ENCODE results near the gene SARDH.

Gene SARDH

DNA sequence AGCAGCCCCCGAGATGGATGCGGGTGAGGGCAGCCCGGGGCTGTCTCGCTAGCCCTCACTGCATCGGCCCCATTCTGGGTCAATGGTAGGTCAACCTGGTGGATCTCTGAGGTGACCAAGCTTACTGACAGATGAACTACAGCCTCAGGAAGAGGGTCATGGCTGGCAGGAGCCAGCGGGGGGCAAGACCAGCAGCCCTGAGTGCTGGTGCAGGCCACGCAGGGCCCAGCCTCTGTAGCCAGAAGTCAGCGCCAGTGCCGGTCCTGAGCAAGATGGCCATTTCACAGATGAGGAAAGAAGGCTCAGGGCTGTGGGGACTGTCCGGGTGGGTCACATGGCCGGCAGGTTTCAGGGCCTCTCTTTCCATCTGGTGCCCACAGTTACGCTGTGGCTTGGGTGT lies 107.0 kb downstream of the SARDH start:
- peaks cover 4% of the 10 kb centered on the region for H3K4me1 ChIP-seq (ENCODE audit: insufficient read depth, low read length)
- H3K27me3 ChIP-seq (ENCODE audit: insufficient read depth, low read length, poor library complexity): no peaks in the 10 kb centered on the region
- no peak for DNase-seq

DNA sequence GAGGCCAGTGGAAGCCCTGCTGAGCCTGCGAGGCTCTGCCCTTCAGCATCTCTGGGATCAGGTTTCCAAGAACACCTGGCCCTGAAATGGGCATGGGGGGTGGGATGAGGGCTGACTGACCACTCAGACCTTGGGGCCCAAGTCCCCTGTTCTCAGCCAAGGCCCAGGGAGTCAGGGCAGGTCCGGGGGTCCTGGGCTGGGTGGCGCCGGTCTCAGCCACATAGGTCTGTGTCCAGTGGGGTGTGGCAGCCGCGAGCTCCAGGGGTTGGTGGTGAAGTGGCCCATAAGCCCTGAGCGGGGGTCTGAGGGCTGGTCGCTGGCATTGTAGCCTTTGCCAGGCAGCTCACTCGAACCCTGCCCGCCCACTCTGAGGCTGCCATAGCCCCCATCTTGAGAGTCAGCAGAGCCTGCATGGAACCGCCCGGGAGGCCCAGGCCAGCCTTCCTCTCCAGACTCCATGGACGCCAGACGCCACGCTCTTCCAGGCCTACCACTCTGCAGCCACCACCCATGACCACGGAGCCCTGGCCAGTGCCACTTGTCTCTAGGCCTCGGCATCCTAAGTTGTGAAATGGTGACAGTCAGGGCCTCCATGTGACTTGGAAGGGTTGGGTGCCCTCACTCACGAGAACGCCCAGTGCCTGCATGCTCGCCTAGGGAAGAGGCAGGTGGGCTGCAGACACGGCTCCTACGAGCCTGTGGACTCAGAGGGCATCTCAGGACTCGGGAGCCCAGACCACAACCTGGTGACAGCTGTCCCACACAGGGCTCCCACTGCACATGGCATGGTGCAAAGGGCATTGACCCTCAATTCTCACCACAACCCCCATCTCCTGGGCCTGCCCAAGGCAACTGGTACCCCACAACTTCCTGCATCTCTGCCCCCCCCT lies 108.7 kb downstream of the SARDH start:
- Histone ChIP-seq H3K9me3 (ENCODE audit: insufficient read depth, low read length, severe bottlenecking) (peaks cover 3% of the 10 kb centered on the region), H3K27ac (ENCODE audit: low read length) (no peak overlapping the region), H4K20me1 (ENCODE audit: insufficient read depth, low read length) (no peaks in the 10 kb centered on the region; the same call in 1 of the 2 replicates), H3K27me3 (ENCODE audit: insufficient read depth, low read length, poor library complexity) (no peaks in the 10 kb centered on the region), H3K79me2 (ENCODE audit: insufficient read depth, low read length) (no peaks in the 10 kb centered on the region), H3K4me2 (ENCODE audit: insufficient read depth, low read length) (no peak overlapping the region), H3K9ac (ENCODE audit: low read depth, low read length) (no peak overlapping the region), H3K4me3 (ENCODE audit: low read depth in 1 of 2, low read length in 2 of 2) (no peak overlapping the region), H3K4me1 (ENCODE audit: insufficient read depth, low read length) (peaks cover 2% of the 10 kb centered on the region), H3K36me3 (ENCODE audit: insufficient read depth, low read length) (no peaks in the 10 kb centered on the region), H2AFZ (ENCODE audit: low read depth, low read length) (no peak overlapping the region)
- no peak for TF ChIP-seq EZH2 (IDR thresholded peaks at IDR 0.05; ENCODE audit: borderline replicate concordance, low read depth, low read length, severe bottlenecking)
- TF ChIP-seq, protein P1, sequence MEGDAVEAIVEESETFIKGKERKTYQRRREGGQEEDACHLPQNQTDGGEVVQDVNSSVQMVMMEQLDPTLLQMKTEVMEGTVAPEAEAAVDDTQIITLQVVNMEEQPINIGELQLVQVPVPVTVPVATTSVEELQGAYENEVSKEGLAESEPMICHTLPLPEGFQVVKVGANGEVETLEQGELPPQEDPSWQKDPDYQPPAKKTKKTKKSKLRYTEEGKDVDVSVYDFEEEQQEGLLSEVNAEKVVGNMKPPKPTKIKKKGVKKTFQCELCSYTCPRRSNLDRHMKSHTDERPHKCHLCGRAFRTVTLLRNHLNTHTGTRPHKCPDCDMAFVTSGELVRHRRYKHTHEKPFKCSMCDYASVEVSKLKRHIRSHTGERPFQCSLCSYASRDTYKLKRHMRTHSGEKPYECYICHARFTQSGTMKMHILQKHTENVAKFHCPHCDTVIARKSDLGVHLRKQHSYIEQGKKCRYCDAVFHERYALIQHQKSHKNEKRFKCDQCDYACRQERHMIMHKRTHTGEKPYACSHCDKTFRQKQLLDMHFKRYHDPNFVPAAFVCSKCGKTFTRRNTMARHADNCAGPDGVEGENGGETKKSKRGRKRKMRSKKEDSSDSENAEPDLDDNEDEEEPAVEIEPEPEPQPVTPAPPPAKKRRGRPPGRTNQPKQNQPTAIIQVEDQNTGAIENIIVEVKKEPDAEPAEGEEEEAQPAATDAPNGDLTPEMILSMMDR (IDR thresholded peaks at IDR 0.05; ENCODE audit: borderline replicate concordance, extremely low read depth, low read length, poor library complexity, severe bottlenecking): no peak
- DNase-seq (no peak), ATAC-seq (ENCODE audit: insufficient read depth, low read depth) (no peak)

More for the DNA sequence above, 107.0 kb downstream of the SARDH start:
- Histone ChIP-seq H3K4me3 (ENCODE audit: low read depth in 1 of 2, low read length in 2 of 2) (no peak overlapping the region), H3K4me2 (ENCODE audit: insufficient read depth, low read length) (no peak overlapping the region), H3K9ac (ENCODE audit: low read depth, low read length) (no peak overlapping the region), H3K27ac (ENCODE audit: low read length) (no peak overlapping the region), H4K20me1 (ENCODE audit: insufficient read depth, low read length) (no peaks in the 10 kb centered on the region; the same call in 1 of the 2 replicates), H3K79me2 (ENCODE audit: insufficient read depth, low read length) (no peaks in the 10 kb centered on the region), H3K9me3 (ENCODE audit: insufficient read depth, low read length, severe bottlenecking) (no peaks in the 10 kb centered on the region), H3K36me3 (ENCODE audit: insufficient read depth, low read length) (no peaks in the 10 kb centered on the region), H2AFZ (ENCODE audit: low read depth, low read length) (no peak overlapping the region)
- no peak for TF ChIP-seq EZH2 (IDR thresholded peaks at IDR 0.05; ENCODE audit: borderline replicate concordance, low read depth, low read length, severe bottlenecking)
- TF ChIP-seq, protein P1 (IDR thresholded peaks at IDR 0.05; ENCODE audit: borderline replicate concordance, extremely low read depth, low read length, poor library complexity, severe bottlenecking): no peak
- ATAC-seq (ENCODE audit: insufficient read depth, low read depth): no peak

DNA sequence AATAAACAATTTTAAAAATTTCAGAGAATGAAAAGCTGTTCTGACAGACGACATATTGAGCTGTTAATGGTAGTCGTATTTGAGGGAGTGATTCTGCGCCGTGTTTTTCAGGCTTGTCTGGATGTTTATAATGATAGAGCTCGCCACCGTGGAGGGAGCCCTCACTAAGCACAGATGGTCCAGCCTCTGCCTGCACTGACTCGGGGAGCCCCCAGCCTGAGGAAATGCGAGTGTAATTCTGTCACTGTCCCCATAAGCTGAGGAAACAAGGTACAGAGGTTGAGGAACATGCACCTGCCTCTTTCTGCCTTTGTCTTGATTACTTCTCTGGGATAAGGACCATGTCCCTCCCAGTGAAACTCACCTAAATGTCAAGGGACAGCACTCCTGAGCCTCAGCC lies 109.4 kb downstream of the SARDH start:
- Histone ChIP-seq H3K27ac (ENCODE audit: low read length) (no peak overlapping the region), H3K4me2 (ENCODE audit: insufficient read depth, low read length) (no peak overlapping the region), H3K27me3 (ENCODE audit: insufficient read depth, low read length, poor library complexity) (no peaks in the 10 kb centered on the region), H2AFZ (ENCODE audit: low read depth, low read length) (no peak overlapping the region), H3K79me2 (ENCODE audit: insufficient read depth, low read length) (no peaks in the 10 kb centered on the region), H3K36me3 (ENCODE audit: insufficient read depth, low read length) (no peaks in the 10 kb centered on the region), H3K4me1 (ENCODE audit: insufficient read depth, low read length) (no peaks in the 10 kb centered on the region; the same call in 1 of the 2 replicates), H4K20me1 (ENCODE audit: insufficient read depth, low read length) (no peaks in the 10 kb centered on the region; the same call in 1 of the 2 replicates), H3K9me3 (ENCODE audit: insufficient read depth, low read length, severe bottlenecking) (peaks cover 3% of the 10 kb centered on the region), H3K9ac (ENCODE audit: low read depth, low read length) (no peak overlapping the region), H3K4me3 (ENCODE audit: low read depth in 1 of 2, low read length in 2 of 2) (no peak overlapping the region)
- no peak for DNase-seq
- TF ChIP-seq, protein P1 (IDR thresholded peaks at IDR 0.05; ENCODE audit: borderline replicate concordance, extremely low read depth, low read length, poor library complexity, severe bottlenecking): no peak
- no peak for TF ChIP-seq EZH2 (IDR thresholded peaks at IDR 0.05; ENCODE audit: borderline replicate concordance, low read depth, low read length, severe bottlenecking)
- no peak for ATAC-seq (ENCODE audit: insufficient read depth, low read depth)
